ENCODE results near the gene RAD51B. TPM values are rescaled to one million over a fixed set of nuclear protein-coding genes. Genes with fewer than 3 reads are reported as not detected.

Gene RAD51B
- total and polyA plus RNA-seq, 2 experiments from 2014 or later = 10.1 to 18.0 TPM

- Histone ChIP-seq H3K27ac (peak overlapping the region; percentile 96), H3K9me3 (ENCODE audit: low read depth) (no peaks in the 10 kb centered on the region), H2AFZ (no peak overlapping the region), H3K4me1 (ENCODE audit: insufficient read depth) (peaks cover 38% of the 10 kb centered on the region), H3K36me3 (replicated peaks; ENCODE audit: insufficient read depth, low read depth) (no peaks in the 10 kb centered on the region), H3K27me3 (no peaks in the 10 kb centered on the region), H3K79me2 (peaks cover 2% of the 10 kb centered on the region), H3K4me3 (no peak overlapping the region), H4K20me1 (ENCODE audit: insufficient read depth, poor library complexity, severe bottlenecking) (no peaks in the 10 kb centered on the region), H3K4me2 (no peak overlapping the region), H3K9me2 (replicated peaks; ENCODE audit: insufficient read depth) (no peaks in the 10 kb centered on the region)
- no peak for TF ChIP-seq CTCF (IDR thresholded peaks at IDR 0.05; ENCODE audit: poor library complexity)
- no peak for TF ChIP-seq EZH2 (IDR thresholded peaks at IDR 0.05; ENCODE audit: borderline replicate concordance)
- TF ChIP-seq EZH2phosphoT487 (IDR thresholded peaks at IDR 0.05; ENCODE audit: low read depth, severe bottlenecking, unreplicated experiment) = no peak
- no peak for DNase-seq (ENCODE audit: low spot score)
- WGBS (ENCODE audit: low lambda C conversion rate, missing lambda C conversion rate) = 73% methylated on average over 11 of the region's 11 CpGs
Measured at GRCh38 chr14:68687746-68688145, 868.2 kb downstream of the RAD51B start.

DNA sequence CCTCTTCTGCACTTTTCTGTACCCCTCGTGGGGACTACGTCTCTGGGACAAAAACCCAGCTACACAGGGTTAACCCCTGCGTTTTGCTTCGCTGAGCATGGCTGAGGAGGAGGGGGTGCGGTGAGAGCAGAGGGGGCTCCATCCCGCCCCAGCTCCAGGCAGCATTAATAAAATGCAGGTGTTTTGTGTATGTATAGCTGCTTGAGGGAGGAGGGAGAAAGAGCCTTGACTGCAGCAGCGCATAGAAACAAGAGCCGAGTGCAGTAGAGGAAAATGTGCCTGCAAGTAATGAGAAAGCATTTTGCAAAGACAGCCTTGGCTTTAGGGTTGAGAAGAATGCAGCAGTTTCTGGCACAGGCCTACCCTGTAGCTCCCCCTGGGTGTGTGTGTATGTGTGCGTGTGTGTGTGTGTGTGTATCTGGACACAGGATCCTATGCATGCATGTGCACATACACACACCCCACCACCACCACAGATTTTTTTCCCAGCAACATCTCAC lies 869.3 kb downstream of the RAD51B start:
- Histone ChIP-seq H3K27ac (peak overlapping the region; percentile 96), H3K4me2 (peak overlapping the region; percentile 41)
- DNase-seq (ENCODE audit: low spot score) = peak; percentile 73

DNA sequence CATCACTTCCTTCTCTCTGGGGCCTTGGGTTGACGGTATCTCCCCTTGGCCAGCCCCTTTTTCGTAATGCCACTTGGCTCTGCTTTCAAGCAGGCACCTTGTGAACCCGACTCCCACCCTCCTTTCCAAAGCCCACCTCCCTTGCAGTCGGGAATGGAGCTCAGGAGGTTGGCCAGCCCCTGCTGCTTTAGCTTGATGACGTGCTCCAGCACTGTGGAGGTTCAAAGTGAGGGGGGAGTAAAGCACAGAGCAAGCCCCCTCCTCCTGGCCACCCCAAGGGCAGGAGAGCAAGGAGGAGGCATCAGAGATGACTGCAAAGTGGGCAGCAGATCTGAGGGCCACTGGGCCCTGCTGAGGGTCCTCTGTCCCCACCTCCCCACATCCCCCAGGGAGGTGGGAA lies 869.9 kb downstream of the RAD51B start:
- no peak overlapping the region for H2AFZ ChIP-seq
- no peaks in the 10 kb centered on the region for H3K36me3 ChIP-seq (replicated peaks; ENCODE audit: insufficient read depth, low read depth)
- H3K9me2 ChIP-seq (replicated peaks; ENCODE audit: insufficient read depth) = no peaks in the 10 kb centered on the region
- DNase-seq (ENCODE audit: low spot score) = no peak
- no peaks in the 10 kb centered on the region for H4K20me1 ChIP-seq (ENCODE audit: insufficient read depth, poor library complexity, severe bottlenecking)
- H3K4me3 ChIP-seq = no peak overlapping the region
- 77% methylated on average over 5 of the region's 5 CpGs for WGBS (ENCODE audit: low lambda C conversion rate, missing lambda C conversion rate)
- H3K27me3 ChIP-seq = no peaks in the 10 kb centered on the region
- TF ChIP-seq CTCF (IDR thresholded peaks at IDR 0.05; ENCODE audit: poor library complexity) = no peak
- no peak for TF ChIP-seq EZH2phosphoT487 (IDR thresholded peaks at IDR 0.05; ENCODE audit: low read depth, severe bottlenecking, unreplicated experiment)
- no peak for TF ChIP-seq EZH2 (IDR thresholded peaks at IDR 0.05; ENCODE audit: borderline replicate concordance)
- H3K4me1 ChIP-seq (ENCODE audit: insufficient read depth) = peaks cover 32% of the 10 kb centered on the region
- no peaks in the 10 kb centered on the region for H3K9me3 ChIP-seq (ENCODE audit: low read depth)
- H3K79me2 ChIP-seq = peaks cover 2% of the 10 kb centered on the region
- H3K4me2 ChIP-seq = no peak overlapping the region
- peak overlapping the region; percentile 82 for H3K27ac ChIP-seq

More for the DNA sequence above, 869.3 kb downstream of the RAD51B start:
- H3K4me1 ChIP-seq (ENCODE audit: insufficient read depth) = peaks cover 32% of the 10 kb centered on the region
- H3K79me2 ChIP-seq = peaks cover 2% of the 10 kb centered on the region
- H3K9me3 ChIP-seq (ENCODE audit: low read depth) = no peaks in the 10 kb centered on the region
- TF ChIP-seq EZH2phosphoT487 (IDR thresholded peaks at IDR 0.05; ENCODE audit: low read depth, severe bottlenecking, unreplicated experiment) (no peak), CTCF (IDR thresholded peaks at IDR 0.05; ENCODE audit: poor library complexity) (peak; percentile 9)
- H3K9me2 ChIP-seq (replicated peaks; ENCODE audit: insufficient read depth) = no peaks in the 10 kb centered on the region
- no peak overlapping the region for H2AFZ ChIP-seq
- H4K20me1 ChIP-seq (ENCODE audit: insufficient read depth, poor library complexity, severe bottlenecking) = no peaks in the 10 kb centered on the region
- H3K36me3 ChIP-seq (replicated peaks; ENCODE audit: insufficient read depth, low read depth) = no peaks in the 10 kb centered on the region
- WGBS (ENCODE audit: low lambda C conversion rate, missing lambda C conversion rate) = 32% methylated on average over 9 of the region's 9 CpGs
- H3K27me3 ChIP-seq = no peaks in the 10 kb centered on the region
- no peak overlapping the region for H3K4me3 ChIP-seq

Measured in hepatocyte (in vitro differentiated cells).